Skeletal muscle cell (primary cell): ENCODE data around the gene GRIP1.
A peak's percentile ranks its signal among the peaks of the same experiment; 100 is the strongest.

Source experiments
- DNase-seq: peaks from one replicate; pipeline ENCODE4 v3.0.0-alpha.2; 2010; ENCODE audit warnings: low read depth
- H3K4me3 ChIP-seq: 2 replicates; pipeline ENCODE4 v1.5.1; 2011; ENCODE audit warnings: low read depth, mild to moderate bottlenecking, control low read depth, low read length, moderate library complexity

Gene GRIP1

GRCh38 chr12:66662179-66662578 lies 16.7 kb downstream of the GRIP1 start:
- no peak for DNase-seq
- H3K4me3 ChIP-seq: no peak overlapping the region

GRCh38 chr12:66661357-66661756 lies 17.5 kb downstream of the GRIP1 start:
- DNase-seq: no peak
- H3K4me3 ChIP-seq: no peak overlapping the region

- DNase-seq: no peak
- no peak overlapping the region for H3K4me3 ChIP-seq
These were observed 25.1 kb downstream of the GRIP1 start for GRCh38 chr12:66653796-66654195.

GRCh38 chr12:66648033-66648735 lies 30.7 kb downstream of the GRIP1 start:
- no peak overlapping the region for H3K4me3 ChIP-seq
- no peak for DNase-seq

GRCh38 chr12:66647034-66647691 lies 31.7 kb downstream of the GRIP1 start:
- DNase-seq: peak; percentile 93
- H3K4me3 ChIP-seq: no peak overlapping the region

GRCh38 chr12:66644151-66644550 lies 34.7 kb downstream of the GRIP1 start:
- no peak for DNase-seq
- no peak overlapping the region for H3K4me3 ChIP-seq

GRCh38 chr12:66640691-66641460 lies 38.0 kb downstream of the GRIP1 start:
- H3K4me3 ChIP-seq: no peak overlapping the region
- no peak for DNase-seq

- DNase-seq: no peak
- H3K4me3 ChIP-seq: no peak overlapping the region
These were observed 40.2 kb downstream of the GRIP1 start for GRCh38 chr12:66638666-66639065.

GRCh38 chr12:66637699-66638301 lies 41.1 kb downstream of the GRIP1 start:
- H3K4me3 ChIP-seq: no peak overlapping the region
- DNase-seq: no peak

GRCh38 chr12:66636771-66637170 lies 42.1 kb downstream of the GRIP1 start:
- no peak overlapping the region for H3K4me3 ChIP-seq
- no peak for DNase-seq

GRCh38 chr12:66633676-66634075 lies 45.2 kb downstream of the GRIP1 start:
- peak; percentile 65 for DNase-seq
- no peak overlapping the region for H3K4me3 ChIP-seq

- DNase-seq: no peak
- no peak overlapping the region for H3K4me3 ChIP-seq
These were observed 49.6 kb downstream of the GRIP1 start for GRCh38 chr12:66629138-66629870.

GRCh38 chr12:66627988-66628317 lies 50.9 kb downstream of the GRIP1 start:
- no peak overlapping the region for H3K4me3 ChIP-seq
- no peak for DNase-seq

- DNase-seq: no peak
- H3K4me3 ChIP-seq: no peak overlapping the region
These were observed 51.4 kb downstream of the GRIP1 start for GRCh38 chr12:66627270-66627987.

- DNase-seq: no peak
- no peak overlapping the region for H3K4me3 ChIP-seq
These were observed 54.1 kb downstream of the GRIP1 start for GRCh38 chr12:66624806-66625205.

- DNase-seq: no peak
- no peak overlapping the region for H3K4me3 ChIP-seq
These were observed 55.4 kb downstream of the GRIP1 start for GRCh38 chr12:66623455-66623854.

GRCh38 chr12:66620688-66621087 lies 58.2 kb downstream of the GRIP1 start:
- DNase-seq: no peak
- no peak overlapping the region for H3K4me3 ChIP-seq

- no peak overlapping the region for H3K4me3 ChIP-seq
- DNase-seq: no peak
These were observed 58.9 kb downstream of the GRIP1 start for GRCh38 chr12:66620026-66620425.

- no peak overlapping the region for H3K4me3 ChIP-seq
- DNase-seq: no peak
These were observed 60.9 kb downstream of the GRIP1 start for GRCh38 chr12:66617991-66618390.
